Endothelial cell of umbilical vein (primary cell): ENCODE data around the gene CARD8. TPM values are rescaled to one million over a fixed set of nuclear protein-coding genes. Genes with fewer than 3 reads are reported as not detected.

Experiments used
- BruUV-seq: library from RNA; stranded (reverse); fragments of 400-500 nt; replicated peaks from 2 replicates; lab custom pipeline; 2021; lab: Mats Ljungman, UMichigan
- CTCF ChIA-PET: fragments of 300-600, 350-600 bp; sonication (Branson Sonifier 250); formaldehyde crosslinking; loops from one replicate; lab custom pipeline; 2021; ENCODE audit warnings: antibody characterized with exemption, inconsistent platforms; lab: Charles Lee
- POLR2A ChIA-PET: fragments of 300-600, 350-600 bp; sonication (Branson Sonifier 250); formaldehyde crosslinking; loops from one replicate; lab custom pipeline; 2021; ENCODE audit warnings: antibody characterized with exemption, inconsistent platforms; lab: Charles Lee
- DNase-seq: peaks from one replicate; pipeline ENCODE4 v3.0.0-alpha.2; 2011; ENCODE audit warnings: low read depth, low spot score
- FAIRE-seq: peaks from 2 replicates; lab custom pipeline; 2011; peaks lifted over from hg19 to GRCh38; lab: Jason Lieb, UNC
- H2AFZ ChIP-seq: 2 replicates; pipeline ENCODE4 v1.6.0; 2012; ENCODE audit warnings: low read depth, low read length, control low read depth, inconsistent platforms
- H3K27ac ChIP-seq: 2 replicates; pipeline ENCODE4 v1.5.1; 2011; ENCODE audit warnings: low read depth, mild to moderate bottlenecking, control low read depth, low read length, moderate library complexity; ENCODE audit not compliant: insufficient read depth
- H3K27me3 ChIP-seq, 2 experiments: 2 replicates each; pipeline versions ENCODE4 v1.6.0 to v1.6.1; 2011; ENCODE audit warnings: low read length in 2 of 2, mixed read lengths in 1 of 2; ENCODE audit not compliant: control insufficient read depth in 2 of 2, insufficient read depth in 2 of 2
- H3K36me3 ChIP-seq, 2 experiments: 2 replicates in 1 of 2; 3 replicates in 1 of 2; pipeline ENCODE4 v1.5.1; 2011; ENCODE audit warnings: low read length in 2 of 2, mild to moderate bottlenecking in 1 of 2, moderate library complexity in 1 of 2; ENCODE audit not compliant: control insufficient read depth in 2 of 2, insufficient read depth in 2 of 2; ENCODE audit errors: extremely low read depth in 1 of 2
- H3K4me1 ChIP-seq: 3 replicates; pipeline ENCODE4 v1.5.1; 2011; ENCODE audit warnings: mild to moderate bottlenecking, low read length; ENCODE audit not compliant: control insufficient read depth, insufficient read depth; ENCODE audit errors: extremely low read depth
- H3K4me2 ChIP-seq: 2 replicates; pipeline ENCODE4 v1.6.1; 2011; ENCODE audit warnings: low read length, control low read depth, mixed read lengths; ENCODE audit not compliant: insufficient read depth
- H3K4me3 ChIP-seq, 3 experiments: fragments of 200-600 bp in 1 of 3; sonication (generic), shearing (Covaris generic) in 1 of 3; replicated peaks in 1 of 3; 2 replicates each; pipeline ENCODE4 v1.5.1; 2011 to 2016; ENCODE audit warnings: control low read depth in 3 of 3, low read length in 3 of 3, mild to moderate bottlenecking in 2 of 3, inconsistent platforms in 1 of 3, low read depth in 1 of 3, moderate library complexity in 1 of 3; ENCODE audit not compliant: insufficient read depth in 1 of 3
- H3K79me2 ChIP-seq: 2 replicates; pipeline ENCODE4 v1.6.0; 2012; ENCODE audit warnings: low read length, inconsistent platforms; ENCODE audit not compliant: control insufficient read depth, insufficient read depth
- H3K9ac ChIP-seq: replicated peaks from 2 replicates; pipeline ENCODE3; 2011; ENCODE audit warnings: low read length, control low read depth; ENCODE audit not compliant: insufficient read depth; ENCODE audit errors: extremely low read depth
- H3K9me1 ChIP-seq: replicated peaks from 3 replicates; pipeline ENCODE4 v1.6.0; 2011; ENCODE audit warnings: mild to moderate bottlenecking, low read length; ENCODE audit not compliant: control insufficient read depth, insufficient read depth; ENCODE audit errors: extremely low read depth
- H3K9me3 ChIP-seq: replicated peaks from 2 replicates; pipeline ENCODE4 v1.5.1; 2012; ENCODE audit warnings: low read length, inconsistent platforms; ENCODE audit not compliant: control insufficient read depth, insufficient read depth
- H4K20me1 ChIP-seq: replicated peaks from 2 replicates; pipeline ENCODE3; 2011; ENCODE audit warnings: mild to moderate bottlenecking, low read length; ENCODE audit not compliant: control insufficient read depth, insufficient read depth; ENCODE audit errors: extremely low read depth
- EZH2 ChIP-seq: IDR thresholded peaks from 2 replicates; pipeline ENCODE4 v1.6.1; 2012; ENCODE audit warnings: borderline replicate concordance, low read depth, mild to moderate bottlenecking, moderate library complexity, low read length, inconsistent platforms; ENCODE audit not compliant: severe bottlenecking
- FOS ChIP-seq: IDR thresholded peaks from 2 replicates; pipeline ENCODE4 v1.6.1; 2011; ENCODE audit warnings: mild to moderate bottlenecking, low read length, moderate library complexity, borderline replicate concordance; ENCODE audit not compliant: insufficient read depth
- GATA2 ChIP-seq: IDR thresholded peaks from 2 replicates; pipeline ENCODE4 v1.7.0; 2011; ENCODE audit warnings: low read depth, mild to moderate bottlenecking, moderate library complexity, mixed read lengths, low read length; ENCODE audit not compliant: insufficient read length, insufficient read depth
- JUN ChIP-seq: IDR thresholded peaks from 2 replicates; pipeline ENCODE4 v1.6.1; 2011; ENCODE audit warnings: borderline replicate concordance, low read depth; ENCODE audit not compliant: insufficient read length, insufficient read depth
- MYC ChIP-seq: IDR thresholded peaks from one replicate; pipeline ENCODE4 v1.6.1; 2011; ENCODE audit warnings: mild to moderate bottlenecking, low read depth, low read length
- POLR2A ChIP-seq: IDR thresholded peaks from 2 replicates; pipeline ENCODE4 v1.6.1; 2012; ENCODE audit warnings: low read depth, mild to moderate bottlenecking, control low read depth, low read length
- POLR2AphosphoS5 ChIP-seq: IDR thresholded peaks from 2 replicates; pipeline ENCODE4 v1.6.1; 2012; ENCODE audit warnings: low read depth, mild to moderate bottlenecking, control low read depth, low read length, moderate library complexity; ENCODE audit not compliant: insufficient read depth
- dilution Hi-C: fragments of 300-500 bp; cut with MboI; formaldehyde crosslinking; loops from one replicate; pipeline ENCODE4 v1.15.0; 2019; ENCODE audit warnings: low sequenced_read_pairs; ENCODE audit not compliant: extremely low pct_ligation_motif_present
- intact Hi-C: fragments of 100-400 bp; cut with micrococcal nuclease; formaldehyde crosslinking; loops from one replicate; pipeline ENCODE4 v1.10.0; 2022
- polyA plus RNA-seq, 4 experiments: library from polyadenylated mRNA; depleted of rRNA in 3 of 4; stranded (reverse) in 3 of 4; unstranded in 1 of 4; fragments of >200 nt; gene quantifications; 2 replicates each; pipeline versions ENCODE4 v1.2.1 to v1.2.3, GENCODE V29; 2011 to 2012; ENCODE audit warnings: missing spikeins in 1 of 4
- total RNA-seq: library from RNA; stranded (reverse); gene quantifications from 2 replicates; pipeline ENCODE4 v1.2.3, GENCODE V29; 2021
- TF ChIP-seq, protein P1 (sequence below): IDR thresholded peaks from 2 replicates; pipeline ENCODE4 v1.6.1; 2011; ENCODE audit not compliant: insufficient read depth, insufficient read length
- TF ChIP-seq, protein P2 (sequence below), 2 donors: IDR thresholded peaks; 1 replicate in 1 of 2; 2 replicates in 1 of 2; pipeline ENCODE4 v1.5.1; 2011; ENCODE audit warnings: low read length in 2 of 2, mild to moderate bottlenecking in 2 of 2, moderate library complexity in 2 of 2, control low read depth in 1 of 2, inconsistent platforms in 1 of 2, low read depth in 1 of 2; ENCODE audit not compliant: insufficient read depth in 1 of 2; ENCODE audit errors: extremely low read depth in 1 of 2

CARD8 gene
- total and polyA plus RNA-seq, 2 donors (not counting 3 experiments of a cell fraction or from before 2014, with no cell fraction given), result 64.6 to 123 TPM

DNA sequence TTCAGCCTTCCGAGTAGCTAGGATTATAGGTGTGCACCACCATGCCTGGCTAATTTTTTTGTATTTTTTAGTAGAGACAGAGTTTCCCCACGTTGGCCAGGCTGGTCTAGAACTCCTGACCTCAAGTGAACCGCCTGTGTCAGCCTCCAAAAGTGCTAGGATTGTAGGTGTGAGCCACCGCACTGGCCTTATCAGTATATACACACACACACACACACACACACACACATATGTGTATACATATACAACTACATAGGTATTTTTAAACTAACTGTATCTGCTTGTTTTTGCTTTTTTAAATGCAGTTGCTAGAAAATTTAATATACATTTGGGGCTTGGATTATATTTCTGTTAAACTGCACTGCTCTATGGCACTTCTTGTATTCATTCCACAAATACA is 3.1 kb downstream of the CARD8 start:
- intact Hi-C loops (no loop called here), dilution Hi-C loops (no loop called here)
- ChIA-PET CTCF (no interaction called here), POLR2A (no interaction called here)
- FAIRE-seq, result no peak
- Histone ChIP-seq H3K4me3 (no peak overlapping the region), H3K4me1 (peaks cover 58% of the 10 kb centered on the region), H2AFZ (no peak overlapping the region), H3K9ac (no peak overlapping the region), H3K9me3 (no peaks in the 10 kb centered on the region), H3K9me1 (no peaks in the 10 kb centered on the region), H3K27ac (no peak overlapping the region), H3K27me3 (no peaks in the 10 kb centered on the region), H3K36me3 (peaks cover 0 to 5% of the 10 kb centered on the region in 2 experiments), H3K79me2 (peaks cover 36% of the 10 kb centered on the region), H4K20me1 (no peaks in the 10 kb centered on the region), H3K4me2 (no peak overlapping the region)
- DNase-seq, result no peak
- BruUV-seq, result no TSS peak
- no peak for TF ChIP-seq GATA2
- no peak for TF ChIP-seq EZH2
- TF ChIP-seq JUN, result no peak
- TF ChIP-seq, protein P1, sequence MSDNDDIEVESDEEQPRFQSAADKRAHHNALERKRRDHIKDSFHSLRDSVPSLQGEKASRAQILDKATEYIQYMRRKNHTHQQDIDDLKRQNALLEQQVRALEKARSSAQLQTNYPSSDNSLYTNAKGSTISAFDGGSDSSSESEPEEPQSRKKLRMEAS, result no peak
- TF ChIP-seq MYC, result no peak
- TF ChIP-seq, protein P2, sequence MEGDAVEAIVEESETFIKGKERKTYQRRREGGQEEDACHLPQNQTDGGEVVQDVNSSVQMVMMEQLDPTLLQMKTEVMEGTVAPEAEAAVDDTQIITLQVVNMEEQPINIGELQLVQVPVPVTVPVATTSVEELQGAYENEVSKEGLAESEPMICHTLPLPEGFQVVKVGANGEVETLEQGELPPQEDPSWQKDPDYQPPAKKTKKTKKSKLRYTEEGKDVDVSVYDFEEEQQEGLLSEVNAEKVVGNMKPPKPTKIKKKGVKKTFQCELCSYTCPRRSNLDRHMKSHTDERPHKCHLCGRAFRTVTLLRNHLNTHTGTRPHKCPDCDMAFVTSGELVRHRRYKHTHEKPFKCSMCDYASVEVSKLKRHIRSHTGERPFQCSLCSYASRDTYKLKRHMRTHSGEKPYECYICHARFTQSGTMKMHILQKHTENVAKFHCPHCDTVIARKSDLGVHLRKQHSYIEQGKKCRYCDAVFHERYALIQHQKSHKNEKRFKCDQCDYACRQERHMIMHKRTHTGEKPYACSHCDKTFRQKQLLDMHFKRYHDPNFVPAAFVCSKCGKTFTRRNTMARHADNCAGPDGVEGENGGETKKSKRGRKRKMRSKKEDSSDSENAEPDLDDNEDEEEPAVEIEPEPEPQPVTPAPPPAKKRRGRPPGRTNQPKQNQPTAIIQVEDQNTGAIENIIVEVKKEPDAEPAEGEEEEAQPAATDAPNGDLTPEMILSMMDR (IDR thresholded peaks at IDR 0.05; ENCODE audit: extremely low read depth in 1 of 2, insufficient read depth in 1 of 2, low read depth in 1 of 2, low read length in 2 of 2), result no peak
- TF ChIP-seq POLR2A, result no peak
- TF ChIP-seq FOS, result no peak
- TF ChIP-seq POLR2AphosphoS5, result no peak
